T-helper 1 cell (primary cell): ENCODE results near the gene TYK2.

Source experiments
- DNase-seq, 5 donors: peaks; one replicate each; pipeline ENCODE4 v3.0.0-alpha.2; 2012 to 2020

Gene TYK2

GRCh38 chr19:10305139-10305806 lies 75.1 kb downstream of the TYK2 start:
- no peak for DNase-seq
